ENCODE data around the gene MAB21L1.

DNA sequence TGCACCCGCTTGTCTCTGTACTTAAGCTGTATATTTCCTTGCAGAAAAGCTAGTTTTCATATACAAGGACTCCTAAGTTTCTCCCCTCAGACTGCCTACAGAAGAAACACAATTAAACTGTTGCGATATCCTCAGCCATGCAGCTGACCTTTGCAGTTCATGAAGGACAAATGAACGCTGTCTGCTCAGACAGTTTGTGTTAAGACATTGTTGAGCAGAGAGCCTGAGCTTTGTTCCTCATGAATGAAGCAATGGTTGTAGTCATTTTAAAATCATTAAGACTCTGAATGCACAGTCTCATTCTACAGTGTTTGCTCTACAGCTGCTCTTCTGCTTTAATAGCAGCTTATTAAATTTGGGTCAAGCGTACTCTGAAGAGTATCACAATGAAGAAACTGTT lies 23.2 kb upstream of the MAB21L1 start:
- TF ChIP-seq CTCF (IDR thresholded peaks at IDR 0.05) = no peak
- TF ChIP-seq POLR2A (IDR thresholded peaks at IDR 0.05) = no peak

Measured in heart left ventricle (tissue), 13 donors.